22Rv1 (cell line): ENCODE results near the gene KIAA0825.

Experiments used
- ZFX ChIP-seq: fragments of 450-650 bp; IDR thresholded peaks from 2 replicates; pipeline ENCODE4 v1.6.1; 2017; ENCODE audit warnings: antibody characterized with exemption, borderline replicate concordance
- TF ChIP-seq, protein P1 (sequence below): fragments of 450-650 bp; IDR thresholded peaks from 2 replicates; pipeline ENCODE4 v1.5.1; 2017; ENCODE audit warnings: mild to moderate bottlenecking

GRCh38 chr5:94313188-94313587 lies 305.2 kb downstream of the KIAA0825 start:
- no peak for TF ChIP-seq ZFX
- TF ChIP-seq, protein P1, sequence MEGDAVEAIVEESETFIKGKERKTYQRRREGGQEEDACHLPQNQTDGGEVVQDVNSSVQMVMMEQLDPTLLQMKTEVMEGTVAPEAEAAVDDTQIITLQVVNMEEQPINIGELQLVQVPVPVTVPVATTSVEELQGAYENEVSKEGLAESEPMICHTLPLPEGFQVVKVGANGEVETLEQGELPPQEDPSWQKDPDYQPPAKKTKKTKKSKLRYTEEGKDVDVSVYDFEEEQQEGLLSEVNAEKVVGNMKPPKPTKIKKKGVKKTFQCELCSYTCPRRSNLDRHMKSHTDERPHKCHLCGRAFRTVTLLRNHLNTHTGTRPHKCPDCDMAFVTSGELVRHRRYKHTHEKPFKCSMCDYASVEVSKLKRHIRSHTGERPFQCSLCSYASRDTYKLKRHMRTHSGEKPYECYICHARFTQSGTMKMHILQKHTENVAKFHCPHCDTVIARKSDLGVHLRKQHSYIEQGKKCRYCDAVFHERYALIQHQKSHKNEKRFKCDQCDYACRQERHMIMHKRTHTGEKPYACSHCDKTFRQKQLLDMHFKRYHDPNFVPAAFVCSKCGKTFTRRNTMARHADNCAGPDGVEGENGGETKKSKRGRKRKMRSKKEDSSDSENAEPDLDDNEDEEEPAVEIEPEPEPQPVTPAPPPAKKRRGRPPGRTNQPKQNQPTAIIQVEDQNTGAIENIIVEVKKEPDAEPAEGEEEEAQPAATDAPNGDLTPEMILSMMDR, result no peak
